Measurements from ENCODE around the gene KRT84. TPM values are rescaled to one million over a fixed set of nuclear protein-coding genes. Genes with fewer than 3 reads are reported as not detected.
A peak's percentile ranks its signal among the peaks of the same experiment; 100 is the strongest.

Gene KRT84
- polyA plus RNA-seq, 1 experiment = not detected

DNA sequence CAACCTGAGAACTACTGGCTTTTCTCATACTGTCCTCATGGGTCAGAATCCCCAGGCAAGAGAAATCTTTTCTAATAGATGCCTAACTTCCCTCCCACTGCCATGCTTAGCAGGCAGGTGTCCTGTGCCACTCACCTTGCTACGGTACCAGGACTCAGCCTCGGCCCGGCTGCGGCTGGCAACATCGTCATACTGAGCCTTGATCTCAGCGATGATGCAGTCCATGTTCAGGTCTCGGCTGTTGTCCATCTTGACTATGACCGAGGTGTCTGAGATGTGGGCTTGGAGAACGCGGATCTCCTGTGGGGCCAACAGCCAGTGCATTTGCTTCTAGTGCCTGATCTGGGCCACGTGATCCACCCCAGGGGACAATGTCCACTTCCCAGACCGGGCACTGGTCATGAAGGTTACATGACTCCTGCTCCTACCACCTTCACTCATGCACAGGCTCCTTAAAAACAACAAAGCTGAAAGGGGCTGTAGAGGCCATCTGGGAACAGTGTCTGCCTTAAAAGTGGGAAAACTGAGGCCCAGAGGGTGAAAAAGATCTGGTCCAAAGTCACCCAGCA is 22.3 kb downstream of the KRT84 start:
- ChIA-PET CTCF (interaction anchor here (1.5 kb wide), 1 partner anchor 9 kb away, joined by 6 read pairs; no protein-coding TSS in a partner anchor), POLR2A (no interaction called here)
- TF ChIP-seq, protein P1, sequence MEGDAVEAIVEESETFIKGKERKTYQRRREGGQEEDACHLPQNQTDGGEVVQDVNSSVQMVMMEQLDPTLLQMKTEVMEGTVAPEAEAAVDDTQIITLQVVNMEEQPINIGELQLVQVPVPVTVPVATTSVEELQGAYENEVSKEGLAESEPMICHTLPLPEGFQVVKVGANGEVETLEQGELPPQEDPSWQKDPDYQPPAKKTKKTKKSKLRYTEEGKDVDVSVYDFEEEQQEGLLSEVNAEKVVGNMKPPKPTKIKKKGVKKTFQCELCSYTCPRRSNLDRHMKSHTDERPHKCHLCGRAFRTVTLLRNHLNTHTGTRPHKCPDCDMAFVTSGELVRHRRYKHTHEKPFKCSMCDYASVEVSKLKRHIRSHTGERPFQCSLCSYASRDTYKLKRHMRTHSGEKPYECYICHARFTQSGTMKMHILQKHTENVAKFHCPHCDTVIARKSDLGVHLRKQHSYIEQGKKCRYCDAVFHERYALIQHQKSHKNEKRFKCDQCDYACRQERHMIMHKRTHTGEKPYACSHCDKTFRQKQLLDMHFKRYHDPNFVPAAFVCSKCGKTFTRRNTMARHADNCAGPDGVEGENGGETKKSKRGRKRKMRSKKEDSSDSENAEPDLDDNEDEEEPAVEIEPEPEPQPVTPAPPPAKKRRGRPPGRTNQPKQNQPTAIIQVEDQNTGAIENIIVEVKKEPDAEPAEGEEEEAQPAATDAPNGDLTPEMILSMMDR (IDR thresholded peaks at IDR 0.05; ENCODE audit: low read depth, low read length) = no peak

GRCh38 chr12:52362118-52362726 is 23.2 kb downstream of the KRT84 start:
- Histone ChIP-seq H3K4me3 (ENCODE audit: low read depth, low read length) (no peak overlapping the region), H3K27ac (ENCODE audit: low read depth, low read length) (no peak overlapping the region), H3K9me3 (ENCODE audit: control insufficient read depth, insufficient read depth, low read length) (no peaks in the 10 kb centered on the region), H3K27me3 (ENCODE audit: control insufficient read depth, insufficient read depth, low read length) (peaks cover 40% of the 10 kb centered on the region)
- CTCF ChIA-PET = interaction anchor here (0.6 to 2.2 kb wide), 5 partner anchors 10 to 517 kb away, joined by 3 to 8 read pairs (median 3); no protein-coding TSS in a partner anchor
- TF ChIP-seq, protein P1 (IDR thresholded peaks at IDR 0.05; ENCODE audit: low read depth, low read length) = 0 out of 2 replicates have a peak, but pooled peaks have one; percentile 9
- DNase-seq (ENCODE audit: low read depth, low spot score) = no peak
- POLR2A ChIA-PET = no interaction called here

More for the DNA sequence above, 22.3 kb downstream of the KRT84 start:
- H3K9me3 ChIP-seq (ENCODE audit: control insufficient read depth, insufficient read depth, low read length) = no peaks in the 10 kb centered on the region
- DNase-seq (ENCODE audit: low read depth, low spot score) = no peak
- peaks cover 47% of the 10 kb centered on the region for H3K27me3 ChIP-seq (ENCODE audit: control insufficient read depth, insufficient read depth, low read length)
- no peak overlapping the region for H3K27ac ChIP-seq (ENCODE audit: low read depth, low read length)
- H3K4me3 ChIP-seq (ENCODE audit: low read depth, low read length) = no peak overlapping the region

DNA sequence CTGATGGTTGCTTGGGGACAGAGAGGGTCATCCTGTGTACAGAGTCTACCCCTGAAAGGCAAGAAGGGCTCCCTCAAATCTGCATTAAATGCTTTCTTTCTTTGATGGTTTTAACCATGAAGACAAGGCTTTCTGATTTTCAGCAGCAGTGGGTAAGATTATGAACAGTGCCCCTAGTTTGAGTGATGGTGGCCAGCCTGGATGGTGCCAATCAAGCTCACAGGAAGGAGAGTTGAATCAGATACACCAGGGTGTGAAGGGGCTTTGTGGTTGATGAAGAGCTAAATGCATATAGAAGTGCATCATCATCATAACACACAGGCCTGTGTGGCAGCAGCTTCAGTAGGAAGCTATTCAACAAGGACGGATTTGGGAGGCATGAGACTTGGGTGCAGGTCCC is 23.9 kb downstream of the KRT84 start:
- H3K27ac ChIP-seq (ENCODE audit: low read depth, low read length) = no peak overlapping the region
- TF ChIP-seq, protein P1 (IDR thresholded peaks at IDR 0.05; ENCODE audit: low read depth, low read length) = no peak
- no peaks in the 10 kb centered on the region for H3K9me3 ChIP-seq (ENCODE audit: control insufficient read depth, insufficient read depth, low read length)
- POLR2A ChIA-PET = no interaction called here
- CTCF ChIA-PET = interaction anchor here (0.9 to 2.2 kb wide), 4 partner anchors 11 to 205 kb away, joined by 3 to 8 read pairs (median 4); no protein-coding TSS in a partner anchor
- peaks cover 38% of the 10 kb centered on the region for H3K27me3 ChIP-seq (ENCODE audit: control insufficient read depth, insufficient read depth, low read length)
- DNase-seq (ENCODE audit: low read depth, low spot score) = no peak
- H3K4me3 ChIP-seq (ENCODE audit: low read depth, low read length) = no peak overlapping the region

- Histone ChIP-seq H3K27me3 (ENCODE audit: control insufficient read depth, insufficient read depth, low read length) (peaks cover 33% of the 10 kb centered on the region), H3K4me3 (ENCODE audit: low read depth, low read length) (no peak overlapping the region), H3K9me3 (ENCODE audit: control insufficient read depth, insufficient read depth, low read length) (no peaks in the 10 kb centered on the region), H3K27ac (ENCODE audit: low read depth, low read length) (no peak overlapping the region)
- ChIA-PET POLR2A (no interaction called here), CTCF (interaction anchor here (1.9 to 2.2 kb wide), 2 partner anchors 12 to 204 kb away, joined by 6 to 8 read pairs; no protein-coding TSS in a partner anchor)
- no peak for DNase-seq (ENCODE audit: low read depth, low spot score)
- TF ChIP-seq, protein P1 (IDR thresholded peaks at IDR 0.05; ENCODE audit: low read depth, low read length) = no peak
These were observed 24.7 kb downstream of the KRT84 start for GRCh38 chr12:52360663-52361271.

Measured in AG04450 (cell line).